CD4-positive, alpha-beta T cell (primary cell): Measurements from ENCODE around the gene ARHGAP21. TPM values are rescaled to one million over a fixed set of nuclear protein-coding genes. Genes with fewer than 3 reads are reported as not detected.

Experiments used
- ATAC-seq: fragments of 200-7000 bp; cut with Tn5 transposase; one replicate; pipeline ENCODE4 v1.10.0; 2022; ENCODE audit warnings: mild to moderate bottlenecking; ENCODE audit not compliant: poor library complexity
- CTCF ChIA-PET: fragments of 350-600 bp; sonication (Branson Sonifier 250); formaldehyde crosslinking; loops from one replicate; lab custom pipeline; 2021; ENCODE audit warnings: antibody characterized with exemption, inconsistent platforms; lab: Charles Lee
- POLR2A ChIA-PET: fragments of 350-600 bp; sonication (Branson Sonifier 250); formaldehyde crosslinking; loops from one replicate; lab custom pipeline; 2021; ENCODE audit warnings: antibody characterized with exemption, inconsistent platforms; lab: Charles Lee
- DNase-seq, 14 experiments: peaks; one replicate each; pipeline ENCODE4 v3.0.0-alpha.2; 2013 to 2020; ENCODE audit warnings: mixed read lengths in 2 of 14
- H3K27ac ChIP-seq, 2 donors: one replicate each; pipeline versions ENCODE4 v1.5.1 to v1.7.0; 2013; ENCODE audit warnings: low read length in 2 of 2, low read depth in 1 of 2, mild to moderate bottlenecking in 1 of 2
- H3K27me3 ChIP-seq, 2 experiments: 1 replicate in 1 of 2; 2 replicates in 1 of 2; pipeline versions ENCODE4 v1.6.1 to v1.7.0; 2013; ENCODE audit warnings: low read length in 2 of 2, control low read depth in 1 of 2, mild to moderate bottlenecking in 1 of 2, moderate library complexity in 1 of 2; ENCODE audit not compliant: insufficient read depth in 2 of 2, control insufficient read depth in 1 of 2
- H3K36me3 ChIP-seq: one replicate; pipeline ENCODE4 v1.6.1; 2013; ENCODE audit warnings: low read length, control low read depth; ENCODE audit not compliant: insufficient read depth
- H3K4me1 ChIP-seq: one replicate; pipeline ENCODE4 v1.6.1; 2013; ENCODE audit warnings: low read length, control low read depth; ENCODE audit not compliant: insufficient read depth
- H3K4me3 ChIP-seq: one replicate; pipeline ENCODE4 v1.5.1; 2013; ENCODE audit warnings: mild to moderate bottlenecking, low read length, moderate library complexity
- H3K9me3 ChIP-seq, 2 experiments: 1 replicate in 1 of 2; 2 replicates in 1 of 2; pipeline versions ENCODE4 v1.6.1 to v1.7.0; 2013; ENCODE audit warnings: low read length in 2 of 2, mild to moderate bottlenecking in 2 of 2, control low read depth in 1 of 2, moderate library complexity in 1 of 2; ENCODE audit not compliant: control insufficient read depth in 1 of 2, insufficient read depth in 1 of 2
- H3K27ac Mint-ChIP-seq: one replicate; pipeline ENCODE4 v1.8.0; 2020; ENCODE audit warnings: mixed read lengths
- H3K27me3 Mint-ChIP-seq: one replicate; pipeline ENCODE4 v1.8.0; 2021; ENCODE audit warnings: mixed read lengths
- H3K36me3 Mint-ChIP-seq: one replicate; pipeline ENCODE4 v1.8.0; 2021; ENCODE audit warnings: low read depth, mixed read lengths
- H3K4me1 Mint-ChIP-seq: one replicate; pipeline ENCODE4 v1.8.0; 2021; ENCODE audit warnings: low read depth, mixed read lengths
- H3K4me3 Mint-ChIP-seq: one replicate; pipeline ENCODE4 v1.8.0; 2020; ENCODE audit warnings: mild to moderate bottlenecking, mixed read lengths
- H3K9me3 Mint-ChIP-seq: one replicate; pipeline ENCODE4 v1.8.0; 2020; ENCODE audit warnings: mixed read lengths
- CTCF ChIP-seq: fragments of 200-600 bp; IDR thresholded peaks from one replicate; pipeline ENCODE4 v1.8.0; 2022; ENCODE audit warnings: antibody characterized with exemption, mild to moderate bottlenecking
- intact Hi-C, 2 experiments: fragments of 100-400 bp; cut with DNase I in 1 of 2; cut with micrococcal nuclease in 1 of 2; formaldehyde crosslinking; loops; one replicate each; pipeline versions ENCODE4 v1.15.1 to v1.9.0; 2023 to 2025; cut with DNase I, micrococcal nuclease
- total RNA-seq, 174 experiments: library from RNA in 2 of 174; stranded (reverse) in 2 of 174; gene quantifications; one replicate each; pipeline ENCODE4 v1.2.3 and lab custom pipeline; 2021 to 2026

ARHGAP21 gene
- total RNA-seq, 2 experiments from 2014 or later: 38.4 to 43.4 TPM

GRCh38 chr10:24718031-24718855 lies 5.4 kb downstream of the ARHGAP21 start:
- no peaks in the 10 kb centered on the region for H3K9me3 ChIP-seq
- TF ChIP-seq CTCF: no peak
- POLR2A ChIA-PET: no interaction called here
- DNase-seq (no peak), ATAC-seq (no peak)
- CTCF ChIA-PET: no interaction called here
- no peaks in the 10 kb centered on the region for H3K36me3 ChIP-seq
- H3K4me1 ChIP-seq: peaks cover 17% of the 10 kb centered on the region
- no peak overlapping the region for H3K4me3 Mint-ChIP-seq
- no peaks in the 10 kb centered on the region for H3K27me3 Mint-ChIP-seq
- H3K4me3 ChIP-seq: no peak overlapping the region
- H3K27me3 ChIP-seq: no peaks in the 10 kb centered on the region
- H3K9me3 Mint-ChIP-seq: no peaks in the 10 kb centered on the region
- no peaks in the 10 kb centered on the region for H3K36me3 Mint-ChIP-seq
- peaks cover 18% of the 10 kb centered on the region for H3K4me1 Mint-ChIP-seq
- no peak overlapping the region for H3K27ac Mint-ChIP-seq
- intact Hi-C loops: no loop called here
- no peak overlapping the region for H3K27ac ChIP-seq

GRCh38 chr10:24716295-24716694 lies 7.4 kb downstream of the ARHGAP21 start:
- intact Hi-C loops: no loop called here
- TF ChIP-seq CTCF: no peak
- Mint-ChIP-seq H3K36me3 (no peaks in the 10 kb centered on the region), H3K27ac (no peak overlapping the region), H3K4me3 (no peak overlapping the region), H3K9me3 (no peaks in the 10 kb centered on the region), H3K4me1 (peaks cover 10% of the 10 kb centered on the region), H3K27me3 (no peaks in the 10 kb centered on the region)
- CTCF ChIA-PET: no interaction called here
- no peak for DNase-seq
- no peaks in the 10 kb centered on the region for H3K9me3 ChIP-seq
- peaks cover 4% of the 10 kb centered on the region for H3K4me1 ChIP-seq
- H3K27ac ChIP-seq: no peak overlapping the region
- POLR2A ChIA-PET: no interaction called here
- ATAC-seq: no peak
- no peaks in the 10 kb centered on the region for H3K36me3 ChIP-seq
- H3K4me3 ChIP-seq: no peak overlapping the region
- H3K27me3 ChIP-seq: no peaks in the 10 kb centered on the region

- H3K27ac Mint-ChIP-seq: no peak overlapping the region
- H3K9me3 Mint-ChIP-seq: no peaks in the 10 kb centered on the region
- TF ChIP-seq CTCF: no peak
- no peaks in the 10 kb centered on the region for H3K36me3 Mint-ChIP-seq
- Histone ChIP-seq H3K27me3 (no peaks in the 10 kb centered on the region), H3K36me3 (no peaks in the 10 kb centered on the region), H3K27ac (no peak overlapping the region), H3K4me1 (no peaks in the 10 kb centered on the region), H3K9me3 (no peaks in the 10 kb centered on the region), H3K4me3 (no peak overlapping the region)
- CTCF ChIA-PET: no interaction called here
- H3K4me1 Mint-ChIP-seq: peaks cover under 1% of the 10 kb centered on the region
- POLR2A ChIA-PET: no interaction called here
- intact Hi-C loops: no loop called here
- H3K27me3 Mint-ChIP-seq: no peaks in the 10 kb centered on the region
- no peak overlapping the region for H3K4me3 Mint-ChIP-seq
- ATAC-seq (no peak), DNase-seq (no peak)
These were observed 8.4 kb downstream of the ARHGAP21 start for GRCh38 chr10:24715246-24715769.
